ENCODE results near the gene ADCY5. TPM values are rescaled to one million over a fixed set of nuclear protein-coding genes. Genes with fewer than 3 reads are reported as not detected.

ADCY5 gene
- total and polyA plus RNA-seq, 2 experiments from 2014 or later, result 3.1 to 4.7 TPM

DNA sequence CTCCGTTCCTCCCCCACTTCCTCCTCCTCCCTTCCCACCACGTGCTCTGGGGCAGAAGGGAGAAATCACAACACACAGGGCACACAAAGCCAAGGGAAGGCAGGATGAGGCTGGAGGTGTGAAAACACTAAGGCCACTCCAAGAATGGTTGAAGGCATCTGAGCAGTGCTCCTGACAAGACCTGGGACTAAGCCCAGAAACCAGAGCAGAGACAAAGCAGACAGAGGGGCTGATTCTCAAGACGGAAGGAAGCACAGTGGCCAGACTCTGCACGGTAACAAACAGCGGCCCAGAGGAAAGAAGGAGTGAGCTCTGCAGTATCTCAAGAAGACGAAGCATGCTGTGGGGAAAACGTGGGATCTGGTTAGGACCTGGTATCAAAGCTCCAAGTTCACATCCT, 78.1 kb downstream of the ADCY5 start:
- 55% methylated on average over 7 of the region's 7 CpGs for WGBS (ENCODE audit: low lambda C conversion rate, missing lambda C conversion rate)
- no peak overlapping the region for H3K27ac ChIP-seq
- peaks cover 10% of the 10 kb centered on the region for H3K4me1 ChIP-seq (ENCODE audit: insufficient read depth)
- no peak overlapping the region for H2AFZ ChIP-seq
- no peaks in the 10 kb centered on the region for H3K9me3 ChIP-seq (ENCODE audit: low read depth)
- H4K20me1 ChIP-seq (ENCODE audit: insufficient read depth, poor library complexity, severe bottlenecking), result no peaks in the 10 kb centered on the region
- no peak overlapping the region for H3K4me2 ChIP-seq
- no peak for DNase-seq (ENCODE audit: low spot score)
- H3K36me3 ChIP-seq (replicated peaks; ENCODE audit: insufficient read depth, low read depth), result no peaks in the 10 kb centered on the region
- TF ChIP-seq EZH2 (IDR thresholded peaks at IDR 0.05; ENCODE audit: borderline replicate concordance), result no peak
- TF ChIP-seq, protein P1, sequence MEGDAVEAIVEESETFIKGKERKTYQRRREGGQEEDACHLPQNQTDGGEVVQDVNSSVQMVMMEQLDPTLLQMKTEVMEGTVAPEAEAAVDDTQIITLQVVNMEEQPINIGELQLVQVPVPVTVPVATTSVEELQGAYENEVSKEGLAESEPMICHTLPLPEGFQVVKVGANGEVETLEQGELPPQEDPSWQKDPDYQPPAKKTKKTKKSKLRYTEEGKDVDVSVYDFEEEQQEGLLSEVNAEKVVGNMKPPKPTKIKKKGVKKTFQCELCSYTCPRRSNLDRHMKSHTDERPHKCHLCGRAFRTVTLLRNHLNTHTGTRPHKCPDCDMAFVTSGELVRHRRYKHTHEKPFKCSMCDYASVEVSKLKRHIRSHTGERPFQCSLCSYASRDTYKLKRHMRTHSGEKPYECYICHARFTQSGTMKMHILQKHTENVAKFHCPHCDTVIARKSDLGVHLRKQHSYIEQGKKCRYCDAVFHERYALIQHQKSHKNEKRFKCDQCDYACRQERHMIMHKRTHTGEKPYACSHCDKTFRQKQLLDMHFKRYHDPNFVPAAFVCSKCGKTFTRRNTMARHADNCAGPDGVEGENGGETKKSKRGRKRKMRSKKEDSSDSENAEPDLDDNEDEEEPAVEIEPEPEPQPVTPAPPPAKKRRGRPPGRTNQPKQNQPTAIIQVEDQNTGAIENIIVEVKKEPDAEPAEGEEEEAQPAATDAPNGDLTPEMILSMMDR (IDR thresholded peaks at IDR 0.05; ENCODE audit: poor library complexity), result no peak
- no peak for TF ChIP-seq EZH2phosphoT487 (IDR thresholded peaks at IDR 0.05; ENCODE audit: low read depth, severe bottlenecking, unreplicated experiment)
- no peaks in the 10 kb centered on the region for H3K79me2 ChIP-seq
- no peaks in the 10 kb centered on the region for H3K9me2 ChIP-seq (replicated peaks; ENCODE audit: insufficient read depth)
- no peak overlapping the region for H3K4me3 ChIP-seq
- no peaks in the 10 kb centered on the region for H3K27me3 ChIP-seq

DNA sequence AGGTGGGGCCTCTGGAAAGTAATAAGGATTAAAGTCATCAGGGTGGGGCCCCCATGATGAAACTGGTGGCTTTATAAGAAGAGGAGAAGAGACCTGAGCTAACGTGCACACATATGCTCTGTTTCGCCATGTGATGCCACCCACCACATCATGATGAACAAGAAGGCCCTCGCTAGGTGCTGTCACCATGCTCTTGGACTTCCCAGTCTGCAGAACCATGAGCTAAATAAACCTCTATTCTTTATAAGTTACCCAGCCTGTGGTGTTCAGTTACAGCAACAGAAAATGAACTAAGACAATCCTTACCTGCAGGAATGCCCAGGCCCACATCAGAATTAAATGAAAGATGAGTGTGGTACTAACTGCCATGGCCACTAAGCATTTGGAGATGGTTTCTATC, 79.8 kb downstream of the ADCY5 start:
- Histone ChIP-seq H2AFZ (no peak overlapping the region), H3K79me2 (no peaks in the 10 kb centered on the region), H3K36me3 (replicated peaks; ENCODE audit: insufficient read depth, low read depth) (no peaks in the 10 kb centered on the region), H3K27ac (no peak overlapping the region), H3K9me2 (replicated peaks; ENCODE audit: insufficient read depth) (no peaks in the 10 kb centered on the region), H3K4me2 (no peak overlapping the region), H3K9me3 (ENCODE audit: low read depth) (no peaks in the 10 kb centered on the region), H4K20me1 (ENCODE audit: insufficient read depth, poor library complexity, severe bottlenecking) (no peaks in the 10 kb centered on the region), H3K27me3 (no peaks in the 10 kb centered on the region), H3K4me3 (no peak overlapping the region), H3K4me1 (ENCODE audit: insufficient read depth) (peaks cover 10% of the 10 kb centered on the region)
- WGBS (ENCODE audit: low lambda C conversion rate, missing lambda C conversion rate), result 100% methylated on average over 3 of the region's 3 CpGs
- DNase-seq (ENCODE audit: low spot score), result no peak
- TF ChIP-seq EZH2phosphoT487 (IDR thresholded peaks at IDR 0.05; ENCODE audit: low read depth, severe bottlenecking, unreplicated experiment), result no peak
- TF ChIP-seq EZH2 (IDR thresholded peaks at IDR 0.05; ENCODE audit: borderline replicate concordance), result no peak
- TF ChIP-seq, protein P1 (IDR thresholded peaks at IDR 0.05; ENCODE audit: poor library complexity), result no peak

DNA sequence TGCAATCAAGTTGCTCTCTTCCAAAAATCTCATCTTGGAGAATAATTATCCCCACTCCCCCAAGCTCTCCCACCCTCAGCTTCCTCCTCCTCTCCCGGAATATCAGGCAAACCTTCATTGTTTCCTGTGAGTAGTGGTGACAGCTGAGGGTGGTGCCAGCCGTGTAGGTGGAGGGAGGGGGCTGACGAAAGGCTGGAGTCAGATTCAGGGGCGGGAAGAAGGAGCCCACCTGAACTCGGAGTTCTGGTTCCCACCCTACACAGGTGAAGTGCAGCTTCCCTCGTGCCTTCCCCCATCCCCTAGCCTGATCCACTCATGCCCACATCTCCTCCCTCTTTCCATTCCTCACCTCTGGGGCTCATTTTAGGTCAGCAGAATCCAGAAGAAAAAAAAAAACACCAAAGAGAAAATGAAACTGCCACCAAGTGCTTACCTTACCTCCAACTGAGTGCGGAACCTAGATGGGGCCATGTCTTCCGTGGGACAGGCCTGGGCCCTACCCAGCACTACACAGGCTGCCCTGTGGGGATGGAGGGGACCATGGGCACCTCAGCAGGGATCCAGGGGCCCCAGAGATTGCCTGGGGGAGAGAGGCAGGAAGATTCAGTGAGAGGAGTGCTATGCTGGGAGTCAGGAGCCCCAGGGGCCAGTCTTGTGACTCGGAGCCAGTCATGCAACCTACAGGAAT, 81.3 kb downstream of the ADCY5 start:
- Histone ChIP-seq H3K9me3 (ENCODE audit: low read depth) (no peaks in the 10 kb centered on the region), H3K27me3 (no peaks in the 10 kb centered on the region), H3K4me1 (ENCODE audit: insufficient read depth) (peaks cover 3% of the 10 kb centered on the region), H3K4me2 (no peak overlapping the region), H4K20me1 (ENCODE audit: insufficient read depth, poor library complexity, severe bottlenecking) (no peaks in the 10 kb centered on the region), H2AFZ (no peak overlapping the region), H3K4me3 (no peak overlapping the region), H3K9me2 (replicated peaks; ENCODE audit: insufficient read depth) (no peaks in the 10 kb centered on the region), H3K79me2 (no peaks in the 10 kb centered on the region), H3K36me3 (replicated peaks; ENCODE audit: insufficient read depth, low read depth) (no peaks in the 10 kb centered on the region), H3K27ac (no peak overlapping the region)
- no peak for DNase-seq (ENCODE audit: low spot score)
- TF ChIP-seq, protein P1 (IDR thresholded peaks at IDR 0.05; ENCODE audit: poor library complexity), result no peak
- TF ChIP-seq EZH2phosphoT487 (IDR thresholded peaks at IDR 0.05; ENCODE audit: low read depth, severe bottlenecking, unreplicated experiment) (no peak), EZH2 (IDR thresholded peaks at IDR 0.05; ENCODE audit: borderline replicate concordance) (no peak)
- 75% methylated on average over 9 of the region's 9 CpGs for WGBS (ENCODE audit: low lambda C conversion rate, missing lambda C conversion rate)
